GM19395 (cell line): Measurements from ENCODE around the gene FADS6.

ENCODE experiments used
- ATAC-seq: cut with Tn5 transposase; IDR thresholded peaks from one replicate; pipeline ENCODE4 v1.9.1; 2021; ENCODE audit warnings: mild to moderate bottlenecking, moderate library complexity; ENCODE audit not compliant: unreplicated experiment

FADS6 gene, protein sequence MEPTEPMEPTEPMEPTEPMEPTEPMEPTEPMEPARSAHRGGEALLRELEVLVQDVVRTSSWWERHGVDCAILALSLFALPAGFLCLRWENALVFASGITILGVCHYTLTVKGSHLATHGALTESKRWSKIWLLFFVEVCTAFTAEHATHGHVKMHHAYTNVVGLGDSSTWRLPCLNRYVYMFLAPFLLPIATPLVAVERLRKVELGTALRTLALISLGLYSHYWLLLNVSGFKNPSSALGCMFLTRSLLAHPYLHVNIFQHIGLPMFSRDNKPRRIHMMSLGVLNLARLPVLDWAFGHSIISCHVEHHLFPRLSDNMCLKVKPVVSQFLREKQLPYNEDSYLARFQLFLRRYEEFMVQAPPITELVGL

DNA sequence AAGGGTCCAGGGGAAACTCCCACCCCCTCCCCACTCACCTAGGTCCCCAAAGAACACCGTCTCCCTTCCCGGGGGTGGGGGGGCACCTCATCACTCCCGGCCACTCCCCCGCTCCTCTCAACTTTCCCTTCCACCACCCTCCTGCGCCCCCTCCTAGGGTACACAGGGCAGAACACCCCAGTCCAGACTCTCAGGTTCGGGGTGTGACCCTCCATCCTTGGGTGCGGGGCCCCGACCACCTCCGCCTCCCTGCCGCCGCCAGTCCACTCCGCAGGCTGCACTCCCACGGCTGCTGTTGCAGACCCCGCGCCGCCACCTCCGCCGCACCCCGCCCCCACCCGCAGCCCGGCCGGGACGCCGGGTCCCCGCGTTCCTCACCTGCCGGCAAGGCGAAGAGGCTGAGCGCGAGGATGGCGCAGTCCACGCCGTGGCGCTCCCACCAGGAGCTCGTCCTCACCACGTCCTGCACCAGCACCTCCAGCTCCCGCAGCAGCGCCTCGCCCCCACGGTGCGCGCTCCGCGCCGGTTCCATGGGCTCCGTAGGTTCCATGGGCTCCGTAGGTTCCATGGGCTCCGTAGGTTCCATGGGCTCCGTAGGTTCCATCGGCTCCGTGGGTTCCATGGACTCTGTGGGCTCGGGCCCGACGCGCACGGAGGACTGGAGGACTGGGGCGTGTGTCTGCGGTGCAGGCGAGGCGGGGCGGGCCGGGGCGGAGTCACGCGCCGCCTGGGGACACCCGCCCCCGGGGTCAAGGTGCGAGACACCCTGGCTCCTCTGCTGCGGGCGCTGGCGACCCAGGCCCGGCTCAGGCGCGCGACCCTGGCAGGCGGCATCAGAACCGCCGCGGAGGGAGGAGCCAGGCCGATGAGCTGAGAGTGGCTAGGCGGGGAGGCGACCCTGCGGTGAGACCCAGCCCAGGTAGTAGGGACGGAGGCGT, at the start of gene FADS6:
TSS of gene FADS6 (minus strand) at position 660 of the 938 bp plus-strand sequence. CDS start at position 622, 38 bp downstream.
- no peak for ATAC-seq

DNA sequence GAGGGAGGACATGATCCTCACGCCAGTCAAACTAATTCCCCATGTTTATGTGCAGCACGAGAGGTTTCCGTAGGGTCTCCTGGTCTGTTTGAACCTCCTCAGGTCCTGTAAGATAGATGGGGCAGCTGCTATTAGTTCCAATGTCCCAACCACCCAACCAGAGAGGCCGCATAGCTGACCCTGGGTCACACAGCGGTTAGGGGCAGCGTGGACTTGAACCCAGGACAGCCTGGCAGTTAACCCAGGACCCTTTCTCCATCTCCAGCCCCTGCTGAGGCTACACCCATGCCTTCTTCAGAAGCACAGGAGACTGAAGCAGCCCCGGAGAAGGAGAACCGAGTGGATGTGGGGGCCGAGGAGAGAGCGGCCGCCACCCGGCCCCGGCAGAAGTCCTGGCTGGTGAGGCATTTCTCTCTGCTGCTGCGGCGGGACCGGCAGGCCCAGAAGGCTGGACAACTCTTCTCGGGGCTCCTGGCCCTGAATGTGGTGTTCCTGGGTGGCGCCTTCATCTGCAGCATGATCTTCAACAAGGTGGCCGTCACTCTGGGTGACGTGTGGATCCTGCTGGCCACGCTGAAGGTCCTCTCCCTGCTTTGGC, 47.8 kb upstream of the FADS6 start:
- ATAC-seq = no peak

DNA sequence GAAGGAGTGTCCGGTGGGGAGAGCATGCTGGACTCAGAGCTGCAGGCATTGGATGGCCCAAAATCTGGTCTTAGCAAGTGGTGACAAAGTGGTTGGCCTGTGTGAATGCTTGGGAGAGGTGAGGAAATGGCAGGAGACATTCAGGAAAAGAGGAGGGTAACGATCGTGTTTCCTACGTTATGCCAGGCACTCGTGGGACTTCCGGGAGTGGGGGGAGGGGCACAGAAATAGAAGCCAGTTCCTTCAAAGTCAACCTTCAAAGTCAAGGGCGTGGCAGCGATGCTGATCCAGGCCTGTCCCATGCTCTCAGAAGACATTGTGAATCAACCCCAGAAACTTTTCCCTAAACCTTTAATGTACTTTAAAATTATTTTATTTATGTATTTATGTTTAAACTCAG, 46.1 kb upstream of the FADS6 start:
- ATAC-seq = no peak

DNA sequence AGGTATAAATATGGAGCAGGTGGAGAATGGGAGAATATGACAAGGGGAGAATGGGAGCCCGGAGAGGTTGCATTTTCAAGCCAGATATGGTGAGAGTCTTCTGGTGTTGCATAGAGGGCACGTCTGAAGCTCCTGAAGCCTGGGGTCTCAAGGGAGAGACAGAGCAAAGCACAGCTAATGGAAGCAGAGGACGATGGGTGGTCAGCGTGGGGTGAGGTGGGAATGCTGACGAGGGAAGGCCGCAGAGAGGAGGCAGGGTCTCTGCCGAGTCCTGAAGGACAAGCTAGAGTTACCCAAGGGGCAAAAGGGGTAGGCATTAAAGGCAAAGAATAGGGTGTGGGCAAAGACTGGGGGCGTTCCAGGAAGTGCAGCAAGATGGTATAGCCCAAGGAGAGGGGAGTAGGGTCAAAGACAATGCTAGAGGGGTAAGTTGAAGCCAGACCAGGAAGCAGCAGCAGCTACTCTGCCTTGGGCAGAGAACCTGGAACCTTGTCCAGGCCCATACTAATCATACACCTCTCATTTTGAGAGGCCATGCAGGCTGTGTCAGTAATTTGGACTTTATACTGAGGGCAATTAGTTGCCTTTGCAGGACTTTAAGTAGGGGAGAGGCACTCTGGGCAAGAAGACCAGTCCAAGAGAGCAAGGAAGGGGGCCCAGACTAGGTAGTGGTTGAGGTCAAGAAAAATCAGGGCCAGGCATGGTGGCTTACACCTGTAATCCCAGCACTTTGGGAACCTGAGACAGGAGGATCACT, 44.9 kb upstream of the FADS6 start:
- no peak for ATAC-seq

DNA sequence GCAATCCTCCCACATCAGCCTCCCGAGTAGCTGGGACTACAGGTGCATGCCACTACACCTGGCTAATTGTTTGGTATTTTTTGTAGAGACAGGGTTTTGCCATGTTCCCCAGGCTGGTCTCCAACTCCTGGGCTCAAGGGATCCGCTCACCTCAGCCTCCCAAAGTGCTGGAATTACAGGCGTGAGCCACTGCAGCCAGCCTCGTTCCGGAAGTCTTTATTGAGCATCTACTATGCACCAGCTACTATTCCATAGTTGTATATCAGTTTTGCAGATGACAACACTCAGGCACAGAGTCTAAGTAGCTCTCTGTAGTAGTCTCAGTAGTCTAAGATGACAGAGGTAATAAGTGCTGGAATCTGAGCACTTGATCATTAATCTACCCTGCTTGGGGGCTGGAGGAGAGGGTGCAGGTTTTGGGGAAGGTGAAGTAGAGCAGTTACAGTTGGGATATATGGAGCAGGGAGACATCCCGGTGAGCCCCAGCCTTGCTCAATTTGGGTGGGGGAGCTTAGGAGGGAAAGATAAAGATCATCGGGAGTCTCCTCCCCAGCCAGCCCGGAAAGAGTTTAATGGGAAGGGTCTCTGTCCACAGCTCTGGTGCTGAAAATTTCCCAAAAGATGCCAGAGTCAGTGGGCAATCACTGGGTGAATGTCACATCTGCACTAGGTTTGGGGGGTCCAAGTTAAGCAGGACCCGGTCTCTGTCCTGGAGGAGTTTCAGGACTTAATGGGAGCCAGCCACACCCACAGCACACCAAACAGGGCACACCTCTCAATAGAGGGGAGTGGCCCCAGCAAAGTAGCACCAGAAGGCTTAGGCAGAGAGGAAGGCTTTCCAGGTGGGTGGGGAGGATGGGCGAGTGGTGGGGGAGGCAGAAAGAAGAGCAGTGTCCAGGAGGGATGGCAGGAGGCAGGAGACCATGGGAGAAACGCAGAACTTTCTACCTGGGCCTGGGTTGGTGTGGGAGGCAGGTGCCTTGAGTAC, 43.9 kb upstream of the FADS6 start:
- no peak for ATAC-seq

DNA sequence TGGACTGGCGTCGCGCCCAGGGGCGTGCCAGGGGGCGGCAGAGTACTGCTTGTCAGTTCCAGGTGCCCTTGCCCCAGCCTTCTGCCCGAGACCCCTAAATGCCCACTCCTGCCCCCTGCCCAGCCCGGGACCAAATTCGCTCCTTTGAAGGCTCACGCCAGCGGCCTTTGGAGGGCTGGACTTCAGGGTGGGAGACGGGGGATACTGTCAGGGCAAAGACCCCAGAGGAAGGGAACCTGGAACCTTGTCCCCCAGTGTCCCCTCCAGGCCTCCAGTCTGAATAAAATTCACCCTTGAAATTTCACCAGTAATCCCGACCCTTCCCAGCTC, 43.0 kb upstream of the FADS6 start:
- ATAC-seq = no peak

DNA sequence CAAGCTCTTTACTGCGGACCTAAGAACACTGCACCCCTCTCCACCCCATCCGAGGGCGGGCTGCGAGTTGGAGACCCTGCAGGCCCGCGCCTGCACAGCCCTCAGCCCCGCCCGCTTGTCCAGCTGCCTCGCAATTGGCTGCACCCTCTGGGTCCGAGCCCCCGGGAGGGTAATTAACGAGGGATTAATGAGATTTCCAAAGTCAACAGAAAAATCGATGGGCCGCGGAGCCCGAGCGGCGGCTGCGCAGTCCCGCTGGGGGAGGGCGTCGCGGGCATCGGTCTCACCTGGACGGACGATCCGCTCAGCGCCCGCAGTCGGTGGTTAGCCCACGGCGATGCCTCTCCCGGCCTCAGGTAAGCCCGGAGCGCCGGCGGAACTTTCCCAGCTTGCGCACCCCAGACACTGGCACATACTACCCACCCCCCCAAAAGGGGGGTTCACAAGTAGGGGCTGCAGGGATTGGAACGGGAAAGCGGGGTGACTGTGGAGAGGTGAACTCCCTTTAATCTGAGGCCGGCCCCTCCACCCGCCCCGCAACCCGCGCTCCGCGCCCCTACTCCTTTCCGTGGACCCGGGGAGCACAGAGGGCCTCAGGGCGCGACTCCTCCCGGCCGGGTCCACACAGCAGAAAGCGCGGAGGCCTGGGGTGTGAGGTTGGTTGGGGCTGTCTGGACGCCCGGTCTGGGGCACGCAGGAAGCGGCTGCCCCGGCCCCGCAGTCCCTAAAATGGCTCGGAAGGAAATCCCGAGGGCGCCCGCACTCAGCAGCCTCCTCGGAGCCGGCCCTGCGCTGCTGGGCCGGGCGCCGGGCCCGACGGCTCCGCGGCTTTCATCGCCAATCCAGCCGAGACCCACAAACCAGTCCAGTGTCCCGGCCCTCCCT, 42.4 kb upstream of the FADS6 start, which contains the start of gene OTOP3:
TSS of gene OTOP3 (plus strand) at position 314 of the 885 bp plus-strand sequence. CDS start at position 338, 24 bp downstream.
- ATAC-seq = no peak

DNA sequence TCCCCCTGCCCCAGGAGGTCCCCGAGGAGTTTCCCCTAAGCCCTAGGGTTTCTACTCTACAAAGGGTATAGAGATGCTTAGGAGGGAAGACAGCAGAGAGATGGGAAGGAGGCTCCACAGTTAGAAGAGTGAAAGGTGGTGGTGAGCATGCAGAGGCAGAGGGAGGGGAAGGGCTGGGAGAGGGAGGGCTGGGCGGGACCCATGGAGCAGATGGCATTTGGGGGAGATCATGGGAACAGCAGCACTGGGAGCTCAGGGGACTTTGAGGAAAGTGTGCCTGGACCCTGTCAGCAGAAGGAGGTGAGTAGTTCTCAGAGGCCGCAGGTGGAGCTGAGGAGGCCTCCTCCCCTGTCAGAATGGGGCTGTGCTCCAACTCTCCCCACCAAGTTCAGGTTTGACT, 41.6 kb upstream of the FADS6 start:
- ATAC-seq = no peak

DNA sequence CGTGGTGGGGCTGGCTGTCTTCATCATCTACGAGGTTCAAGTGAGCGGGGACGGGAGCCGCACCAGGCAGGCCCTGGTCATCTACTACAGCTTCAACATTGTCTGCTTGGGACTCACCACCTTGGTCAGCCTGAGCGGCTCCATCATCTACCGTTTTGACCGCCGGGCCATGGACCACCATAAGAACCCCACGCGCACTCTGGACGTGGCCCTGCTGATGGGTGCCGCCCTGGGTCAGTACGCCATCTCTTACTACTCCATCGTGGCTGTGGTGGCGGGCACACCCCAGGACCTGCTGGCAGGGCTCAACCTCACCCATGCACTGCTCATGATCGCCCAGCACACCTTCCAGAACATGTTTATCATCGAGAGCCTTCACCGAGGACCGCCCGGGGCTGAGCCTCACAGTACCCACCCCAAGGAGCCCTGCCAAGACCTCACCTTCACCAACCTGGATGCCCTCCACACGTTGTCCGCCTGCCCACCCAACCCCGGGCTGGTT, 37.2 kb upstream of the FADS6 start:
- ATAC-seq = no peak

DNA sequence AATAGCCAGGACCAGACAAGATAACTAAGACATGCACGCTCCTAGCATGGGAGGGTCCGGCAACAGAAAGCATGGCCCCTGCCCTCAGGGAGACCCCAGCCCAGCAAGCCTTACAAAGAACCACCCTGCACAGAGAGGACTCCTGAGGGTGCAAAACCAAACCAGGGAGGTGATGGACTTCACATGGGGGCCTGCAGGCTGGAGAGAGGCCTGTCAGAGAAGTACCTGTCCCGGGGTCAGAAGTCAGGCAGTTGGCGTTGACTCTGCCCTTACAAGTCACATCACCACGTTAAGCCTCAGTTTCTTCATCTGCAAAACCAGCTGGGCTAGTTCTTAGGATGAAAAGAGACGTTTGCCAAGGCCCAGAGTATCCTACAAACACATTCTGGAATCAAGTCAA, 35.4 kb upstream of the FADS6 start:
- no peak for ATAC-seq

DNA sequence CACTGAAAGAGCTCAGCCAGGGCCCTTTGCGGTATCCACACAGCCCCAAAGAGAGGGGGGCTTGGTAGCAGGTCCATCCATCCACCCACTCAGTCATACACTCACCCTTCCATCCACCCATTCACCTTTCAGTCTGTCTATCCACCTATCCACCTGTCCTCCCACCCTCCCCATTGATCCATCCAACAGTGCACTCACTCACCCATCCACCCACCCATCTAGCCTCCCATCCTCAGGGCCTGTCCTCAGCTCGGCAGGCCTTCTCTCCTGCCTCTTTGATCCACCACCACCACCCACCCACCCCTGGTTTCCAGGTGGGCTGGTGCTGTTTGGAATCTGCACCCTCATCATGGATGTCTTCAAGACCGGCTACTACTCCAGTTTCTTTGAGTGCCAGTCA, 31.8 kb upstream of the FADS6 start:
- no peak for ATAC-seq

DNA sequence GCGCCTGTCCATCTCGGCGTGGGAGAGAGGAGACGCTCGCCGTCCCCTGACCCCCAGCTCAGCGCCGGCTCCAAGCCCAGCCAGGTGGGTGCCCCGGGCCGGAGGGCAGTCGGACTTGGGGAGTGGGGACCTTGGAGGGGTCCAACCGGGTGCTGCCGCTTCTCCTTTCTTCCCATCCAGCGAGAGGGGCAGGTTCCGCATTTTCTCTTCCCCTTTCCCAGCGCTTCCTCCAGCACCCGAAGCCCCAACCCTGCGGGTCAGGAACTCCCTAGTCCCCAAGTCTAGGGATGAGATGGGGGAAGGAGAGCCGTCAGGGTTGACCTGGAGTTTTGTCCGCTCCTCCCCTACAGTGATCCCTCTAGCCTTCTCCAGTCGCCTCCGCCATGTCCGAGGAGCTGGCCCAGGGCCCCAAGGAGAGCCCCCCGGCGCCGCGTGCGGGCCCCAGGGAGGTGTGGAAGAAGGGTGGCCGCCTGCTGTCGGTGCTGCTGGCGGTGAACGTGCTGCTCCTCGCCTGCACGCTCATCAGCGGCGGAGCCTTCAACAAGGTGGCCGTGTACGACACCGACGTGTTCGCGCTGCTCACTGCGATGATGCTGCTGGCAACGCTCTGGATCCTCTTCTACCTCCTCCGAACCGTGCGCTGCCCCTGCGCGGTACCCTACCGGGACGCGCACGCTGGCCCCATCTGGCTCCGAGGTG, 31.0 kb upstream of the FADS6 start, which contains the start of gene OTOP2:
TSS of gene OTOP2 (plus strand) at position 24 of the 699 bp plus-strand sequence. CDS start at position 384, 360 bp downstream.
- ATAC-seq = no peak

DNA sequence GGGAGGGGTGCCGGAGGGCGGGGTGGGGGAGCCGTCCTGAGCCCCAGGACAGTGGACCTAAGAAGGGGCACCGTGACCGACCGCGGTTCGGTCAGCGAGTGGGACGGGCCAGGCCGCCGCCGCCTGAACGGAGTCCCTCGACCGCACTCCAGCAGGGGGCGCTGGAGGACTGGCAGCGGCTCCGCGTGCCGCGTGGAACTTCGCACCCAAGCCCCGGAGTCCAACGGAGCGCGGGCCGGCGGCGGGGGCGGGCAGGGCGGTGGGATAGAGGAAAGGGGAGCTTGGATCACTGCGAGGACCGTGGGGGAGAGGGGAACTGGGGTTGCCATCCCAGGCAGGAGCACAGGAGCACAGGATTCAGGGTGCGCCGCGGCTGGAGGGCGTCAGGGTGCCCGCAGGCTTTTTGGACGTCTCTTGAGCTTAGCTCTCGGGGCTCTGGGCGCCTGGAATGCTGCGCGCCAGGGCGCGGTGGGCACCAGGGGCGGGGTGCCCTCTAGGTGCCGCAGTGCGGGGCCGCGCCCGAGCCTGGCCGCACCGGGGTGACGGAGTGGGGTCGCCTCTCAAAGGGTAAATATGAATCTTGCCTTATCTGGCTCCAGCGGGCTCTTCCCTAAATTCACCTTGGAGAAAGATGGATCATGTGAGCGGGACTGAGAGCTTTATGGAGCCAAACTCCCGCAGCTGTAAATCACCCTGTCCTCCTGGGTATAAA, 30.3 kb upstream of the FADS6 start:
- no peak for ATAC-seq

DNA sequence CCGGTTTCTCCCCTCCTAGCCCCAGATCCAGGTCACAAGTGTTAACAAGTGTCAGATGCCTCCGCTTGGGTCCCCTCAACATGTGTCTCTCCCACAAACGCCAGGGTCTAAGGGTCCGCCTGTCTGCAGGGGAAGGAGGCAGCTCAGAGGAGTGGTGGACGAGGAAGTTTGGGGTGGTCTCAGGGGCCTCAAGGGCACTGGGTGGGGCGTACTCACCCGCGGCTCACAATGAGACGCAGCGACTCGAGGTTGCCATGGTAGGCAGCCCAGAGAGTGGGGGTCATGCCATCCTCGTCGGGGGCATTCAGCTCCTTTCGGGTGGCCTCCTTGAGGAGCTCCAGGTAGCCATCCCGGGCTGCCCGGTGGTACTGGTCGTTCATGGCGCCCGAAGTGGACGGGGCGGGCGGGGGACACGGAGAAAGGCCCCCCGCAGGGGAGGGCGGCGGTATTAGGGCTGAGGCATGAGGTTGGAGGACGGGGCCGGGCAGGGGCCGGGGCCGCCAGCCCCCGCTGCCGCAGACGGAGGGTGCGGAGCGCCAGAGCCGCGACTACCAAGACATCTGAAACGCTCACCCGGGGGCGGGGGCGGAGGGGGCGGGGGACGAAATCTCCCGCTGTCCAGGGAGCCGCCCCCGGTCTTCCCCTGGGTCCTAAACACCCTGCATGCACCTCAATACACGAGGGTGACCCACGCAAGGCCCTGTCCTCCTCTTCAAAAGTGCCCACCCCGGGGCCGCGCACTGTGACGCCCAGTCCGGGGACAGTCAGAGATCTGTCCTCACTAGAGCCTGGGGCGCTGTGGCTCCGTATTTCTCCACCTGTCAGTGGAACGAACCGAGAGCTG, 29.5 kb upstream of the FADS6 start, which contains the start of gene USH1G:
TSS of gene USH1G (minus strand) at position 562 of the 844 bp plus-strand sequence. CDS start at position 380, 182 bp downstream.
- no peak for ATAC-seq

DNA sequence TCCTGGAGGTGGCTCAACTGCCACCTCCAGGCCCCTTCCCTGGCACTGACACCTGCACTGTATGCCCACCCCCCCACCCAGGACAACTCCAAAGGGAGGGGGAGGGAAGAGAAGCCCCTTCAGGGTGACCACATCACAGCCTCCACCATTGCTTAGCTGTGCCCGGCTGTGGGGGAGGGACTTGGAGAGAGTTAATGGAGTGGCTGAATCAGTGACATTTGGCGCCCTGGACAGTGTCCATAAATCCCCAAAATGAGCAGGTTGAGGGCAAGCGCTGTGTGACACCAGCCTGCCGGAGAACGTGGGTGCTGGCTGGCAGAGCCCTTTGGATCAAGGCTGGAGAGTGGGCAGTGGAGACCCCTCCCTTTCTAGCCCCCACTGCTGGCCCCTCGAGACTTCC, 28.7 kb upstream of the FADS6 start:
- no peak for ATAC-seq

DNA sequence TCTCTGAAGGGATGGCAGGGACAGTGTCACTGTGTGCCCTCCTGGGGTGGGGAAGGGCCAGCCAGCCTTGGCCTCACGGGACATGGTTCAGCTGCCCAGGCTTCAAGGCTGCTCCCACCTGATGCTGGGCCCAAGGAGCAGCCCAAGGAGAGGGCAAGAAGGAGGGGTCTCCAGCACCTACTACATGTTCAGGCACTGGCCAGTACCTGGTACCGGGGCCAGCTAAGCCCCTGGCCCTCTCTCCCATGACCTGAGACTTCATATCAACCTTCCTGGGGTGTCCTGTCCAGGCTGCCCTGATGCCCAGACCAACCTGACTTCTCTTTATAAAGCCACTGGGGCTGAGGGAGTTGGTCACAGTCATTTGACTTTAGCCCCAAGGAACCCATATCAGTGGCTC, 28.3 kb upstream of the FADS6 start:
- ATAC-seq = no peak
